Measurements from ENCODE around the gene PCDHA11.
"Not testable (repeated sequence)": the region's sequence is repeated elsewhere in the genome, so short reads cannot be mapped to it uniquely, and the experiment has no call there.

PCDHA11 gene

GRCh38 chr5:140868721-140869554, at the start of gene PCDHA11:
Gene PCDHA11 (plus strand): TSS chr5:140868957. CDS start chr5:140869104, 147 bp downstream.
- Histone ChIP-seq H3K4me3 (ENCODE audit: low read length) (peak within 1 kb of the TSS; percentile 26), H3K9me3 (ENCODE audit: control insufficient read depth, low read depth, low read length) (no peaks in the 10 kb centered on the region), H3K27ac (ENCODE audit: low read length) (no peak within 1 kb of the TSS), H3K36me3 (ENCODE audit: control insufficient read depth, low read depth, low read length) (no peaks in the 10 kb centered on the region), H3K4me1 (ENCODE audit: control insufficient read depth, low read depth, low read length) (no peaks in the 10 kb centered on the region), H3K27me3 (ENCODE audit: control insufficient read depth, insufficient read depth, low read length) (no peaks in the 10 kb centered on the region), H3K9ac (ENCODE audit: low read length) (peak within 1 kb of the TSS; percentile 4)

DNA sequence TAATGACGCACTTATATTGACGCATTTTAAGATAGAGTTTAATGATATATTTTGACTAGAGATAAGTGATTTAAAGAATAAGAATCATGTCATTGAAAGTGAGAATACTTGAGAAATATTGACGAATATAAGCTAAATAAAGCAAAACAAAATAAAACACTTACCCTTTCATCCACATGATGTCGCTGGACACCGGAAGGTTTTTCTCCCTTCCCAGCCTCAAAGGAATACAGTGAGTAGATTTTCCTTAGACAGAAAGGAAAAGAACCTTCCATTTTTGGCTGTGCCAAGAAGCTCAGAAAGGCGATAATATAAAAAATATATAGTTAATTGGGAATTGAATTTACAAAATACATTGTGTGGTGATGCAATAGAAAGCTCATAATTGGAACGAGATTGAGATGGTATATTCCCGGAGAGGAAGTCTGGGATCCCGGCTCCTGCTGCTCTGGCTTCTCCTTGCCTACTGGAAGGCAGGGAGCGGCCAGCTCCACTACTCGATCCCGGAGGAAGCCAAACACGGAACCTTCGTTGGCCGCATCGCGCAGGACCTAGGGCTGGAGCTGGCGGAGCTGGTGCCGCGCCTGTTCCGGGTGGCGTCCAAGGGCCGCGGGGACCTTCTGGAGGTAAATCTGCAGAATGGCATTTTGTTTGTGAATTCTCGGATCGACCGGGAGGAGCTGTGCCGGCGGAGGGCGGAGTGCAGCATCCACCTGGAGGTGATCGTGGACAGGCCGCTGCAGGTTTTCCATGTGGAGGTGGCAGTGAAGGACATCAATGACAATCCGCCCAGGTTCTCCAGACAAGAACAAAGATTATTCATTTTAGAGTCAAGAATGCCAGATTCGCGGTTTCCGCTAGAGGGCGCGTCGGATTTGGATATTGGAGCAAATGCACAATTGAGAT, 47.1 kb upstream of the PCDHA11 start, which contains the start of gene PCDHA5:
PCDHA5 (plus strand) TSS at position 239 of the 906 bp plus-strand sequence.
- H3K9me3 ChIP-seq (ENCODE audit: control insufficient read depth, low read depth, low read length): no peaks in the 10 kb centered on the region
- no peak within 1 kb of the TSS for H3K4me3 ChIP-seq (ENCODE audit: low read length)
- H3K9ac ChIP-seq (ENCODE audit: low read length): no peak within 1 kb of the TSS

GRCh38 chr5:140822281-140822629, 46.5 kb upstream of the PCDHA11 start:
- Histone ChIP-seq H3K4me3 (ENCODE audit: low read length) (no peak overlapping the region), H3K27ac (ENCODE audit: low read length) (no peak overlapping the region), H3K27me3 (ENCODE audit: control insufficient read depth, insufficient read depth, low read length) (no peaks in the 10 kb centered on the region), H3K9ac (ENCODE audit: low read length) (no peak overlapping the region), H3K36me3 (ENCODE audit: control insufficient read depth, low read depth, low read length) (no peaks in the 10 kb centered on the region), H3K4me1 (ENCODE audit: control insufficient read depth, low read depth, low read length) (no peaks in the 10 kb centered on the region), H3K9me3 (ENCODE audit: control insufficient read depth, low read depth, low read length) (no peaks in the 10 kb centered on the region)

More for the DNA sequence above, 47.1 kb upstream of the PCDHA11 start, which contains the start of gene PCDHA5:
- H3K36me3 ChIP-seq (ENCODE audit: control insufficient read depth, low read depth, low read length): no peaks in the 10 kb centered on the region
- H3K27me3 ChIP-seq (ENCODE audit: control insufficient read depth, insufficient read depth, low read length): no peaks in the 10 kb centered on the region
- H3K4me1 ChIP-seq (ENCODE audit: control insufficient read depth, low read depth, low read length): no peaks in the 10 kb centered on the region
- H3K27ac ChIP-seq (ENCODE audit: low read length): no peak within 1 kb of the TSS

GRCh38 chr5:140822969-140823368, 45.8 kb upstream of the PCDHA11 start:
- not testable (repeated sequence) for H3K9ac ChIP-seq (ENCODE audit: low read length); H3K9me3 ChIP-seq (ENCODE audit: control insufficient read depth, low read depth, low read length); H3K36me3 ChIP-seq (ENCODE audit: control insufficient read depth, low read depth, low read length); H3K4me3 ChIP-seq (ENCODE audit: low read length); H3K4me1 ChIP-seq (ENCODE audit: control insufficient read depth, low read depth, low read length); H3K27ac ChIP-seq (ENCODE audit: low read length); H3K27me3 ChIP-seq (ENCODE audit: control insufficient read depth, insufficient read depth, low read length)

- H3K4me1 ChIP-seq (ENCODE audit: control insufficient read depth, low read depth, low read length): no peaks in the 10 kb centered on the region
- no peak overlapping the region for H3K4me3 ChIP-seq (ENCODE audit: low read length)
- no peaks in the 10 kb centered on the region for H3K36me3 ChIP-seq (ENCODE audit: control insufficient read depth, low read depth, low read length)
- H3K27ac ChIP-seq (ENCODE audit: low read length): no peak overlapping the region
- H3K27me3 ChIP-seq (ENCODE audit: control insufficient read depth, insufficient read depth, low read length): no peaks in the 10 kb centered on the region
- no peak overlapping the region for H3K9ac ChIP-seq (ENCODE audit: low read length)
- H3K9me3 ChIP-seq (ENCODE audit: control insufficient read depth, low read depth, low read length): no peaks in the 10 kb centered on the region
Observed at GRCh38 chr5:140823475-140823874, 45.3 kb upstream of the PCDHA11 start.

DNA sequence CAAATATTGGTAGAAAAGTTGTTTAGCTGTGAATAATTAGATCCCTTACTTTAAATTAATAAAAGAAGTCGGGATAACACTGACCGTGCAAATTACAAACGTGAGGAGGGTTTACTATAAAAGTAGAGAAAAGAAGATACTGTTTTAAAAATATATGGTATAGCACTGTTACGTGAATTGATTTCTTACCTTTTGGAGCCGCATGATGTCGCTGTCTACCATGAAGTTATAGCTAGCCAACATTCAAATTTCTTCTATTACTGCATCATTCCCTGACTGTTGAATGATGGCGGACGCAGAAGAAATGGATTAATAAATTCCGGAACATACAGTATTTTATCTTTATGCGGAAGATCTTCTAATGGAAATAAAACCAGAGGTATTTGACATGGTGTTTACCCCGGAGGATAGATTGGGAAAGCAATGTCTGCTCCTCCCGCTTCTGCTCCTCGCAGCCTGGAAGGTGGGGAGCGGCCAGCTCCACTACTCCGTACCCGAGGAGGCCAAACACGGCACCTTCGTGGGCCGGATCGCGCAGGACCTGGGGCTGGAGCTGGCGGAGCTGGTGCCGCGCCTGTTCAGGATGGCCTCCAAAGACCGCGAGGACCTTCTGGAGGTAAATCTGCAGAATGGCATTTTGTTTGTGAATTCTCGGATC, 40.9 kb upstream of the PCDHA11 start, which contains the start of gene PCDHA6:
PCDHA6 (plus strand) TSS at position 257 of the 658 bp plus-strand sequence; CDS start at position 389, 132 bp downstream.
- Histone ChIP-seq H3K27me3 (ENCODE audit: control insufficient read depth, insufficient read depth, low read length) (no peaks in the 10 kb centered on the region), H3K4me1 (ENCODE audit: control insufficient read depth, low read depth, low read length) (no peaks in the 10 kb centered on the region), H3K9ac (ENCODE audit: low read length) (no peak within 1 kb of the TSS), H3K4me3 (ENCODE audit: low read length) (no peak within 1 kb of the TSS), H3K27ac (ENCODE audit: low read length) (no peak within 1 kb of the TSS), H3K9me3 (ENCODE audit: control insufficient read depth, low read depth, low read length) (no peaks in the 10 kb centered on the region), H3K36me3 (ENCODE audit: control insufficient read depth, low read depth, low read length) (no peaks in the 10 kb centered on the region)

- no peak overlapping the region for H3K4me3 ChIP-seq (ENCODE audit: low read length)
- H3K9ac ChIP-seq (ENCODE audit: low read length): no peak overlapping the region
- H3K4me1 ChIP-seq (ENCODE audit: control insufficient read depth, low read depth, low read length): no peaks in the 10 kb centered on the region
- H3K36me3 ChIP-seq (ENCODE audit: control insufficient read depth, low read depth, low read length): no peaks in the 10 kb centered on the region
- no peaks in the 10 kb centered on the region for H3K9me3 ChIP-seq (ENCODE audit: control insufficient read depth, low read depth, low read length)
- H3K27me3 ChIP-seq (ENCODE audit: control insufficient read depth, insufficient read depth, low read length): no peaks in the 10 kb centered on the region
- no peak overlapping the region for H3K27ac ChIP-seq (ENCODE audit: low read length)
Observed at GRCh38 chr5:140828362-140828737, 40.4 kb upstream of the PCDHA11 start.

GRCh38 chr5:140829511-140830501, 39.0 kb upstream of the PCDHA11 start:
- not testable (repeated sequence) for H3K9ac ChIP-seq (ENCODE audit: low read length); H3K9me3 ChIP-seq (ENCODE audit: control insufficient read depth, low read depth, low read length); H3K27ac ChIP-seq (ENCODE audit: low read length); H3K4me1 ChIP-seq (ENCODE audit: control insufficient read depth, low read depth, low read length); H3K36me3 ChIP-seq (ENCODE audit: control insufficient read depth, low read depth, low read length); H3K27me3 ChIP-seq (ENCODE audit: control insufficient read depth, insufficient read depth, low read length); H3K4me3 ChIP-seq (ENCODE audit: low read length)

DNA sequence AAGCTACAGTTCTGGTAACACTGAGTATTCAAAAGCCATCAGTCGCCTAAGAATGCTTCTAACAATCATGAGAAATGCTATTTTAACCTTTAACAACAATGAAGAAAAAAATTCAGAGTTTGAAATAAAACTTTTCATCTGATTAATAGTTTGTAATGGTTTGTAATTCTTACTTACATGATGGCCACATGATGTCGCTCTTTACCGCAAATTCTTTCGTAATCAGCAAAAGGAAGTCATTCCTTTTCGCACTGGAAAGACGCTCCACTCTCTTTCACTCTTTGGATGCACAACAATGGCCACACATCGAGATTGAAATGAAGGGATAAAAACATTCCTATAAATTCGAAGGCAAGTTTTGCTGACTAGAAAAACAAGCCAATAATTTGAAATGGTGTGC, 34.8 kb upstream of the PCDHA11 start, which contains the start of gene PCDHA7:
PCDHA7 (plus strand) TSS at position 277 of the 400 bp plus-strand sequence; CDS start at position 392, 115 bp downstream.
- Histone ChIP-seq H3K4me3 (ENCODE audit: low read length) (no peak within 1 kb of the TSS), H3K27ac (ENCODE audit: low read length) (no peak within 1 kb of the TSS), H3K4me1 (ENCODE audit: control insufficient read depth, low read depth, low read length) (no peaks in the 10 kb centered on the region)

GRCh38 chr5:140834439-140835008, 34.2 kb upstream of the PCDHA11 start:
- not testable (repeated sequence) for H3K36me3 ChIP-seq (ENCODE audit: control insufficient read depth, low read depth, low read length); H3K9me3 ChIP-seq (ENCODE audit: control insufficient read depth, low read depth, low read length); H3K9ac ChIP-seq (ENCODE audit: low read length); H3K27me3 ChIP-seq (ENCODE audit: control insufficient read depth, insufficient read depth, low read length); H3K27ac ChIP-seq (ENCODE audit: low read length); H3K4me3 ChIP-seq (ENCODE audit: low read length); H3K4me1 ChIP-seq (ENCODE audit: control insufficient read depth, low read depth, low read length)

More for the DNA sequence above, 34.8 kb upstream of the PCDHA11 start, which contains the start of gene PCDHA7:
- Histone ChIP-seq H3K9ac (ENCODE audit: low read length) (no peak within 1 kb of the TSS), H3K27me3 (ENCODE audit: control insufficient read depth, insufficient read depth, low read length) (no peaks in the 10 kb centered on the region), H3K36me3 (ENCODE audit: control insufficient read depth, low read depth, low read length) (no peaks in the 10 kb centered on the region), H3K9me3 (ENCODE audit: control insufficient read depth, low read depth, low read length) (peaks cover 6% of the 10 kb centered on the region)

Data from iPS-18a (cell line).